Body of pancreas (tissue), 4 donors: ENCODE measurements around the gene GLRA1. TPM values are rescaled to one million over a fixed set of nuclear protein-coding genes. Genes with fewer than 3 reads are reported as not detected.
"Not testable (repeated sequence)": the region's sequence is repeated elsewhere in the genome, so short reads cannot be mapped to it uniquely, and the experiment has no call there.

ENCODE experiments used
- ATAC-seq: fragments of 150-250 bp; one replicate; pipeline ENCODE4 v1.9.1; 2016
- DNase-seq, 4 donors: peaks; one replicate each; pipeline ENCODE4 v3.0.0-alpha.2; 2019
- H3K27ac ChIP-seq, 4 donors: fragments of 200-600 bp; sonication (generic); 1 replicate in 3 of 4; 2 replicates in 1 of 4; pipeline versions ENCODE4 v1.5.1 to v1.6.1; 2016 to 2019; ENCODE audit warnings: mild to moderate bottlenecking in 1 of 4, mixed read lengths in 1 of 4, moderate library complexity in 1 of 4
- H3K27me3 ChIP-seq, 2 donors: fragments of 200-600 bp; sonication (generic); one replicate each; pipeline ENCODE4 v1.6.0; 2016; ENCODE audit warnings: mild to moderate bottlenecking in 1 of 2
- H3K36me3 ChIP-seq, 2 donors: fragments of 200-600 bp; sonication (generic); replicated peaks in 1 of 2; 2 replicates each; pipeline ENCODE4 v1.5.1; 2016; ENCODE audit warnings: low read depth in 2 of 2; ENCODE audit not compliant: insufficient read depth in 1 of 2
- H3K4me1 ChIP-seq: fragments of 200-600 bp; sonication (generic); one replicate; pipeline ENCODE4 v1.6.0; 2016
- H3K4me3 ChIP-seq, 2 donors: fragments of 200-600 bp; sonication (generic); 1 replicate in 1 of 2; 2 replicates in 1 of 2; pipeline ENCODE4 v1.5.1; 2016 to 2019
- H3K9me3 ChIP-seq, 3 donors: fragments of 200-600 bp; sonication (generic); 1 replicate in 2 of 3; 2 replicates in 1 of 3; pipeline ENCODE4 v1.5.1; 2016
- CTCF ChIP-seq, 7 experiments: fragments of 450-650 bp in 4 of 7; fragments of 200-600 bp in 3 of 7; sonication (generic) in 3 of 7; IDR thresholded peaks; one replicate each; pipeline ENCODE4 v1.5.1; 2016 to 2019; ENCODE audit warnings: antibody characterized with exemption in 7 of 7
- POLR2A ChIP-seq, 3 donors: fragments of 450-650 bp; IDR thresholded peaks; one replicate each; pipeline ENCODE4 v1.6.1; 2016; ENCODE audit warnings: antibody characterized with exemption in 3 of 3, mild to moderate bottlenecking in 2 of 3
- WGBS, 2 donors: methylation state at CpG; one replicate each; pipeline ENCODE4 v1.1.5; 2017; 5-methylcytosine and 5-hydroxymethylcytosine counted together
- intact Hi-C: fragments of 100-400 bp; cut with DNase I; formaldehyde crosslinking; loops from one replicate; pipeline ENCODE4 v1.15.1; 2023
- total RNA-seq, 2 donors: library from RNA; depleted of rRNA; stranded (reverse); fragments of >200 nt; gene quantifications; one replicate each; pipeline ENCODE4 v1.1.0, GENCODE V29; 2016

The GLRA1 gene
- total RNA-seq, 2 donors from 2014 or later, result not detected

GRCh38 chr5:151855701-151856100 lies 69.0 kb downstream of the GLRA1 start:
- Histone ChIP-seq H3K4me3 (no peak overlapping the region), H3K4me1 (no peaks in the 10 kb centered on the region), H3K27me3 (no peaks in the 10 kb centered on the region), H3K9me3 (no peaks in the 10 kb centered on the region), H3K36me3 (no peaks in the 10 kb centered on the region), H3K27ac (no peak overlapping the region)
- ATAC-seq, result no peak
- 80 to 83% methylated on average over 4 of the region's 4 CpGs for WGBS, 2 donors
- intact Hi-C loops, result no loop called here
- no peak for TF ChIP-seq CTCF (IDR thresholded peaks at IDR 0.05)
- TF ChIP-seq POLR2A (IDR thresholded peaks at IDR 0.05), result no peak
- no peak for DNase-seq

DNA sequence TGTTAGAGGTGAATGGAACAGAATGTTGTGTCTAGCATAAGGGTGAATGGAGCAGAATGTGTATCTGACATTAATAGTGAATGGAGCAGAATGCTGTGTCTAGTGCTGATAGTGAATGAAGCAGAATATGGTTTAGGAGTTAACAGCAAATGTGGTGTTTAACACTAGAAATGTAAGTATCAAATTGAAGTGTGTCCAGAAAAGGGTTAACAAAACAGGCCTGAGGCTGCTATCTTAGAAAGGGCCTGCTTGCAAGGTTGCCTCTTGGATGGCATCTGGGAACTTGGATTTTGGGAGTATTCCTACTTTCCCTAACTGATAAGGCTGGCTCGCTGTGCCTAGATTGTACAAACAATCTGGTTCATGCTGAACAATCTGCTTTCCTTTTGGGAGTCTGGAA lies 76.8 kb downstream of the GLRA1 start:
- H3K27me3 ChIP-seq, result no peaks in the 10 kb centered on the region
- no peaks in the 10 kb centered on the region for H3K36me3 ChIP-seq
- no peak overlapping the region for H3K4me3 ChIP-seq
- intact Hi-C loops, result no loop called here
- no peak for TF ChIP-seq POLR2A (IDR thresholded peaks at IDR 0.05)
- TF ChIP-seq CTCF (IDR thresholded peaks at IDR 0.05), result no peak
- H3K9me3 ChIP-seq, result no peaks in the 10 kb centered on the region
- no peaks in the 10 kb centered on the region for H3K4me1 ChIP-seq
- ATAC-seq (no peak), DNase-seq (no peak)
- 13 to 40% methylated on average over 1 of the region's 1 CpG for WGBS, 2 donors
- no peak overlapping the region for H3K27ac ChIP-seq

GRCh38 chr5:151846765-151847164 lies 77.9 kb downstream of the GLRA1 start:
- no peaks in the 10 kb centered on the region for H3K9me3 ChIP-seq
- TF ChIP-seq CTCF (IDR thresholded peaks at IDR 0.05) (no peak), POLR2A (IDR thresholded peaks at IDR 0.05) (no peak)

DNA sequence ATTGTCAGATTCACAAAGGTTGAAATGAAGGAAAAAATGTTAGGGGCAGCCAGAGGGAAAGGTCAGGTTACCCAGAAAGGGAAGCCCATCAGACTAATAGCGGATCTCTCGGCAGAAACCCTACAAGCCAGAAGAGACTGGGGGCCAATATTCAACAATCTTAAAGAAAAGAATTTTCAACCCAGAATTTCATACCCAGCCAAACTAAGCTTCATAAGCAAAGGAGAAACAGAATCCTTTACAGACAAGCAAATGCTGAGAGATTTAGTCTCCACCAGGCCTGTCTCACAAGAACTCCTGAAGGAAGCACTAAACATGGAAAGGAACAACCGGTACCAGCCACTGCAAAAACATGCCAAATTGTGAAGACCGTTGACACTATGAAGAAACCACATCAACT lies 91.8 kb downstream of the GLRA1 start:
- peaks cover 0 to 32% (median 0%) of the 10 kb centered on the region in 3 donors for H3K9me3 ChIP-seq
- H3K27me3 ChIP-seq, H3K36me3 ChIP-seq, H3K27ac ChIP-seq, DNase-seq, ATAC-seq, H3K4me1 ChIP-seq, intact Hi-C loops, H3K4me3 ChIP-seq: not testable (repeated sequence)
- 95 to 97% methylated on average over 4 of the region's 4 CpGs for WGBS, 2 donors

More at GRCh38 chr5:151846765-151847164, 77.9 kb downstream of the GLRA1 start:
- H3K27ac ChIP-seq, result no peak overlapping the region
- H3K36me3 ChIP-seq, result no peaks in the 10 kb centered on the region
- no peaks in the 10 kb centered on the region for H3K4me1 ChIP-seq
- intact Hi-C loops, result no loop called here
- no peaks in the 10 kb centered on the region for H3K27me3 ChIP-seq
- no peak for ATAC-seq
- DNase-seq, result no peak
- H3K4me3 ChIP-seq, result no peak overlapping the region

GRCh38 chr5:151829370-151829769 lies 95.3 kb downstream of the GLRA1 start:
- H3K36me3 ChIP-seq, result no peaks in the 10 kb centered on the region
- ATAC-seq (no peak), DNase-seq (no peak)
- H3K4me1 ChIP-seq, result no peaks in the 10 kb centered on the region
- peaks cover 0 to 20% (median 0%) of the 10 kb centered on the region in 3 donors for H3K9me3 ChIP-seq
- H3K4me3 ChIP-seq, result no peak overlapping the region
- TF ChIP-seq POLR2A (IDR thresholded peaks at IDR 0.05) (no peak), CTCF (IDR thresholded peaks at IDR 0.05) (no peak)
- 94 to 96% methylated on average over 1 of the region's 1 CpG for WGBS, 2 donors
- no peaks in the 10 kb centered on the region for H3K27me3 ChIP-seq
- H3K27ac ChIP-seq, result no peak overlapping the region
- intact Hi-C loops, result loop anchor here (10.0 kb wide), 1 partner anchor 675 kb away; no protein-coding TSS in a partner anchor
